ENCODE measurements around the gene NSMF.

DNA sequence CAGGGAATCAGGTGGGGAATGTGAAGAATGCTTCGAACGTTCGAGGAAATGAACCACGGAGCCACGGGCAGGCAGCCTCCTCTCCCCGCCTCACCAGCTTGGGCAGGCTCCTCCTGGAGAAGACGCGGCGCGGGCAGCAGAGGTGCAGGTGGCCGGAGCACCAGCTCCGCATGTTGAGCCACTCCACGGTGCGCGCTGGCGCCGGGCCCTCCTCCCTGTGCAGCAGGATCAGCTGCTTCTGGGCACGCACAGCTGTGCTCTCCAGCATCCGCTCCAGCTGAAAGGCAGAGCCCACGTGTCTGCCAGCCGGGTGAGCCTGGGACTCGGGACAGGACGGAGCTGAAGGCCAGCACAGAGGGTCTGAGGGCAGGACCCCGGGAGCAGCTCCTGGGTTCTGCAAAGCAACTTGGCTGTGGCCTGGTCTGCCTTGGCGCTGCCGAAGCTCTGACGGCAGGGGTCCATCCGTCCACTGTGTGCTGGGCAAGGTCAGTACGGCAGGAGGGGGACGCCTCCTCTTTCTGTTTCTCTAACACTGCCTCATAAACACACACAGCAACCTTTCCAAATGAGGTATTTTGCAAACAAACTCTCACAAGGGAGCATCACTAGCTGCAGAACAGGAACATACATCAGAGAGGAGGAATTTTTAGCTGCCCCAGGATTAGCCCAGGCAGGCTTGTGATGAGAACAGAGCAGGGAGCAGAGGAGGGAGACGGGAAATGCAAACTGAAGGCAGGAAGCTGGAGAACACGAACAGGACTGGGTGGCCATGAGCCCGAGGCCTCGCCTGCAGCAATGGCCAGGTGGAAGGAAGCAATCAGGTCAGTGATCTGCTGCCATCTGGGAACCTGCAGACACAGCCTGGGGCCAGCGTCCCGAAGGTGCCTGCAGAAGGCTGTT, 20.1 kb upstream of the NSMF start:
- no peak for TF ChIP-seq POLR2A (IDR thresholded peaks at IDR 0.05)
- TF ChIP-seq, protein P1, sequence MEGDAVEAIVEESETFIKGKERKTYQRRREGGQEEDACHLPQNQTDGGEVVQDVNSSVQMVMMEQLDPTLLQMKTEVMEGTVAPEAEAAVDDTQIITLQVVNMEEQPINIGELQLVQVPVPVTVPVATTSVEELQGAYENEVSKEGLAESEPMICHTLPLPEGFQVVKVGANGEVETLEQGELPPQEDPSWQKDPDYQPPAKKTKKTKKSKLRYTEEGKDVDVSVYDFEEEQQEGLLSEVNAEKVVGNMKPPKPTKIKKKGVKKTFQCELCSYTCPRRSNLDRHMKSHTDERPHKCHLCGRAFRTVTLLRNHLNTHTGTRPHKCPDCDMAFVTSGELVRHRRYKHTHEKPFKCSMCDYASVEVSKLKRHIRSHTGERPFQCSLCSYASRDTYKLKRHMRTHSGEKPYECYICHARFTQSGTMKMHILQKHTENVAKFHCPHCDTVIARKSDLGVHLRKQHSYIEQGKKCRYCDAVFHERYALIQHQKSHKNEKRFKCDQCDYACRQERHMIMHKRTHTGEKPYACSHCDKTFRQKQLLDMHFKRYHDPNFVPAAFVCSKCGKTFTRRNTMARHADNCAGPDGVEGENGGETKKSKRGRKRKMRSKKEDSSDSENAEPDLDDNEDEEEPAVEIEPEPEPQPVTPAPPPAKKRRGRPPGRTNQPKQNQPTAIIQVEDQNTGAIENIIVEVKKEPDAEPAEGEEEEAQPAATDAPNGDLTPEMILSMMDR (IDR thresholded peaks at IDR 0.05), result no peak

Data from body of pancreas (tissue), 4 donors.